ENCODE data around the gene KPNA4. TPM values are rescaled to one million over a fixed set of nuclear protein-coding genes. Genes with fewer than 3 reads are reported as not detected.

KPNA4 gene
- total and polyA plus RNA-seq, 3 donors from 2014 or later: 33.1 to 39.6 (median 35.7) TPM

DNA sequence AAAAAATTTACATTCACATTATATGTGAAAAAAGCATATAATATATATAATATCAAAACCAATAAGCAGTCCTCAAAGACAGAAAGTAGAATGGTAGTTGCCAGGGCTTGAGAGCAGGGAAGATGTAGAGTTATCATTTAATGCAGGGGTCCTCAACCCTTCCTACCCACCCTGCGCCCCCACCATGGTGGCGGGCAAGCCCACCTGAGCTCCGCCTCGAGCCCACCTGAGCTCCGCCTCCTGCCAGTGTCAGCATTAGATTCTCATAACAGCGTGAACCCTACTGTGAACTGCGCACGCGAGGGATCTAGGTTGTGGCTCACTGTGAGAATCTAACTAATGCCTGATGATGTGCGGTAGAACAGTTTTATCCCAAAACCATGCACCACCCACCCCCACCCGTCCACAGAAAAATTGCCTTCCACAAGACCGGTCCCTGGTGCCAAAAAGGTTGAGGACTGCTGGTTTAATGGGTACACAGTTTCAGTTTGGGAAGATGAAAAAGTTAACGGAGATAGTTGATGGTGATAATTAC lies 118.8 kb downstream of the KPNA4 start:
- no peaks in the 10 kb centered on the region for H3K27me3 ChIP-seq
- no peak overlapping the region for H3K4me3 ChIP-seq
- no peaks in the 10 kb centered on the region for H3K9me3 ChIP-seq
- H3K4me1 ChIP-seq: peaks cover 5% of the 10 kb centered on the region
- H3K36me3 ChIP-seq (ENCODE audit: low read depth, missing control alignments): no peaks in the 10 kb centered on the region
- no peak for TF ChIP-seq POLR2A (IDR thresholded peaks at IDR 0.05)
- TF ChIP-seq, protein P1, sequence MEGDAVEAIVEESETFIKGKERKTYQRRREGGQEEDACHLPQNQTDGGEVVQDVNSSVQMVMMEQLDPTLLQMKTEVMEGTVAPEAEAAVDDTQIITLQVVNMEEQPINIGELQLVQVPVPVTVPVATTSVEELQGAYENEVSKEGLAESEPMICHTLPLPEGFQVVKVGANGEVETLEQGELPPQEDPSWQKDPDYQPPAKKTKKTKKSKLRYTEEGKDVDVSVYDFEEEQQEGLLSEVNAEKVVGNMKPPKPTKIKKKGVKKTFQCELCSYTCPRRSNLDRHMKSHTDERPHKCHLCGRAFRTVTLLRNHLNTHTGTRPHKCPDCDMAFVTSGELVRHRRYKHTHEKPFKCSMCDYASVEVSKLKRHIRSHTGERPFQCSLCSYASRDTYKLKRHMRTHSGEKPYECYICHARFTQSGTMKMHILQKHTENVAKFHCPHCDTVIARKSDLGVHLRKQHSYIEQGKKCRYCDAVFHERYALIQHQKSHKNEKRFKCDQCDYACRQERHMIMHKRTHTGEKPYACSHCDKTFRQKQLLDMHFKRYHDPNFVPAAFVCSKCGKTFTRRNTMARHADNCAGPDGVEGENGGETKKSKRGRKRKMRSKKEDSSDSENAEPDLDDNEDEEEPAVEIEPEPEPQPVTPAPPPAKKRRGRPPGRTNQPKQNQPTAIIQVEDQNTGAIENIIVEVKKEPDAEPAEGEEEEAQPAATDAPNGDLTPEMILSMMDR (IDR thresholded peaks at IDR 0.05): no peak
- 94 to 95% methylated on average over 13 of the region's 13 CpGs for WGBS, 2 donors
- no peak for DNase-seq
- no peak overlapping the region for H3K27ac ChIP-seq
- intact Hi-C loops (cut with DNase I; ENCODE audit: low total_unique reads): no loop called here

DNA sequence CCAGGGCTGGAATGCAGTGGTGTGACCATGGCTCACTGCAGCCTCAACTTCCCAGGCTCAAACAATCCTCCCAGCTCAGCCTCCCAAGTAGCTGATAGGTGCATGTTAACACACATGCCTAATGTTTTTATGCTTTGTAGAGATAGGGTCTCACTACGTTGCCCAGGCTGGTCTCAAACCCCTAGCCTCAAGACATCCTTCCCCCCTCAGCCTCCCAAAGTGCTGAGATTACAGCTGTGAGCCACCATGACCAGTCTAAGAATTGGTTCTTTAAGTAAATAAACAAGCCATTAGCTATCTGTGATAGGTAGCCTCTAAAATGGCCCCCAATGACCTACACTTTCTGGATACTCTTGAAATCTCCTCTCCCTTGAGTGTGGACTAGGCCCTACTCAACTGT lies 119.5 kb downstream of the KPNA4 start:
- Histone ChIP-seq H3K27ac (no peak overlapping the region), H3K9me3 (no peaks in the 10 kb centered on the region), H3K4me1 (peaks cover 5% of the 10 kb centered on the region), H3K4me3 (no peak overlapping the region), H3K27me3 (no peaks in the 10 kb centered on the region), H3K36me3 (ENCODE audit: low read depth, missing control alignments) (no peaks in the 10 kb centered on the region)
- TF ChIP-seq POLR2A (IDR thresholded peaks at IDR 0.05): no peak
- TF ChIP-seq, protein P1 (IDR thresholded peaks at IDR 0.05): no peak
- intact Hi-C loops (cut with DNase I; ENCODE audit: low total_unique reads): no loop called here
- WGBS, 2 donors: 86 to 93% methylated on average over 1 of the region's 1 CpG
- DNase-seq: no peak

Small RNA genes lying within 50 kb of the gene (small RNA-seq; reads per million reads assigned to genes)
- gene RNU7-136P: 0 reads per million in 2 donors

Other genes starting within 250 kb of the KPNA4 start
- 10 to 100 TPM; 55.4 to 74.9 TPM for gene IFT80, start 166.3 kb downstream of the KPNA4 start, total RNA-seq
- gene IFT80, start 166.3 kb downstream of the KPNA4 start, polyA plus RNA-seq (ENCODE audit: insufficient read depth, low read depth, low replicate concordance): 32.0 TPM
- 100 to 1,000 TPM; 111 to 124 TPM for gene SMC4, start 165.9 kb downstream of the KPNA4 start, total RNA-seq
- gene SMC4, start 165.9 kb downstream of the KPNA4 start, polyA plus RNA-seq (ENCODE audit: insufficient read depth, low read depth, low replicate concordance): 19.5 TPM
- 10 to 100 TPM in 1 of 2 donors, 1 to 10 TPM in 1; 9.1 to 20.6 TPM for gene TRIM59, start 115.8 kb downstream of the KPNA4 start, total RNA-seq
- gene TRIM59, start 115.8 kb downstream of the KPNA4 start, polyA plus RNA-seq (ENCODE audit: insufficient read depth, low read depth, low replicate concordance): 13.9 TPM
- under 1 TPM in 1 of 2 donors, not detected in 1; 0.31 TPM for gene ARL14, start 111.6 kb upstream of the KPNA4 start, total RNA-seq
- not detected for gene ARL14, start 111.6 kb upstream of the KPNA4 start, polyA plus RNA-seq (ENCODE audit: insufficient read depth, low read depth, low replicate concordance)
- gene PPM1L, start 190.7 kb upstream of the KPNA4 start, total RNA-seq: 10 to 100 TPM; 19.6 to 27.7 TPM
- gene PPM1L, start 190.7 kb upstream of the KPNA4 start, polyA plus RNA-seq (ENCODE audit: insufficient read depth, low read depth, low replicate concordance): 4.4 TPM

Measured in testis (tissue), 3 donors.